Measurements from ENCODE around the gene SCTR.

Gene SCTR

DNA sequence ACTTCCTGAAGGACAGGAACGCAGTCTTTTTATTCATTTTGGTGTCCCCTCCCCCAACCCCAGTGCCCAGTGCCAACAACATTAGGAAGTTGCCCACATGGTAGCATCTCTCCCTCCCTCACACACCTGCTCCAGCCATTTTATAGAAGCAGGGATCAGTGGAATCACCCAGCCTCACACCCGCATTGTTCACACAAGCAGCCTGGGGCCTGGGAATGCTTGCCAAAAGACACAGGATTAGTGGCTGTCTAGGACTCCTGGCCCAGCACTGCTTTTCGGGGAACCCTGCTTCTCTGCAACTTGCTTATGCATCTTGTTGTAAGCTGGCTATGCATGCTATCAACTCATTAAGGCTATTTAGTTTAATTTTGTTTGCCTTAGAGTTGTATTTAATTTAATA is 74.8 kb downstream of the SCTR start:
- no peak for DNase-seq (ENCODE audit: extremely low read depth in 1 of 2, low read depth in 1 of 2)

- DNase-seq (ENCODE audit: extremely low read depth in 1 of 2, low read depth in 1 of 2): no peak
These were observed 75.7 kb downstream of the SCTR start for GRCh38 chr2:119448427-119449141.

GRCh38 chr2:119446037-119446436 is 78.2 kb downstream of the SCTR start:
- no peak for DNase-seq (ENCODE audit: extremely low read depth in 1 of 2, low read depth in 1 of 2)

DNA sequence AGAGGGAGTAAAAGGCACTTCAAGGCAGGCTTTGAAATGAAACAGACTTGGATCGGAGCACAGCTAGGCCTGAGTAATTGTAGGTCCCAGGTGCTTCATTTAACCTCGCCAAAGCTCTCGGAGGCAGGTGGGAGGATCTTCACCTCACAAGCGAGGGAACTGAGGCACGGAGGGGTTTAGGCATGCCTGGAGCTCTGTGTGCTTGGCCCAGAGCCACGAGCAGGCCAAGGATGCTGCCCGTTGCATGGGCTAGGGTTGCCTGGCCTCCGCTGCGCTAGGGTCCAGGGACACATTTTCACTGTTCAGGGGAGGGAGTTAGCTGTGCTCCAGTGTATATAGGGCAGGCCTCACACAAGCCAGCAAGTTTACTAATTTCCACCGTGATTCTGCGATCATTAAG is 81.4 kb downstream of the SCTR start:
- no peak for DNase-seq (ENCODE audit: extremely low read depth in 1 of 2, low read depth in 1 of 2)

- no peak for DNase-seq (ENCODE audit: extremely low read depth in 1 of 2, low read depth in 1 of 2)
These were observed 82.1 kb downstream of the SCTR start for GRCh38 chr2:119442226-119442619.

DNA sequence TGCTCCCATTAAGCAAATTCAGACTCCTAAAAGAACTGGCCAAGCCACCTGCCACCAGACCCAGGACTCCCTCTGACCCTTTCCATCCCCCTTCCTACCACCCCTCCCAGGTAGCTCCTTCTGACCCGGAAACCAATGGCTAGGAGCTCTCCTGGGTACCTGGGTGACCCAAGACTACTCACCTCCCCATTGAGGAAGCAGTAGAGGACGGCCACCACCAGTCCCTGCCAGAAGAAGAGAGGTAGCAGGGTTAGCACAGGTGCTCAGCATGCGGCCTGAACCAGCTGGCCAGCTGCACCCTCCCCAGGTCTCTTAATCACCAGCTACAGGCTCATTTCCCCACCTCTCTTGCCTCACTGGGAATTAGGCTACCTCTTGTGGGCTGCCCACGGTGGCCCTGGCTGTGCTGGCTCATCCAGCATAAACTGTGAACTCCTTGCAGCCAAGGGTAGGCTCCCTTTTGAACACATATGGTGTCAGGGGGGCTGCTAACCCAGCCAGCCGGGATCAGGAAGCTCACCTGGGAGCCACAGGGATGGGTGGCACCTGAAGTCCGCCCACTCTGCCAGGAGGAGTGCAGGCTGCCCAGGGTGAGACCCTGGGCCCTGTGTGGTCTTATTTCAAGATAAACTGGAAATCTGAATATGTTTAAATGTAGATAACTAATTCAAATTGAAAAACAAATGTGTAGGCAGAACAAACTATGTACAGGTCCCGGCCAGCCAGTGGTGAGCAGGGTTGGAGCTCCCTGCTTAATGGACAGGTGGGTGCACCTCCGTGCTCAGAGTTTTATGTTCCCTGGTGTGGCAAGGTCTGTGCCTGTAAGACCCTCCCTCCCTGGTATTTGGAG is 82.7 kb downstream of the SCTR start:
- no peak for DNase-seq (ENCODE audit: extremely low read depth in 1 of 2, low read depth in 1 of 2)

DNA sequence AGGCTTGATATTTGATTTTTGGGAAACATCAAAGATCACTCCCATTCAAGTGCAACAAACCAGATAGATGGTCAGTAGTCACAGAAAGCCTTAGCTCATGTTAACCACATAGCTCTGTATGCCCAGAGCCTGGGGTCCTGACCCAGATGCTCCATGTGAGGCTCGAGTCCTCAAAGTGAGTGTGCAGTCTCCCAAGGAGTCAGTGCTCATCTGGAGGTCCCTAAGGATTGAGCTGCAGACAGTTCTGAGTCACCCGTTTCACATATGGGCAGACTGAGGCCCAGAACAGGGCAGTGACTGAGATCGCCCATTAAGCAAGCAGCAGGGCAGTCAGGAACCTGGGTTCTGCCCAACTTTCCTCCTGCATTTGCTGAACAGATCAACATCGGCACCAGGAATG is 83.4 kb downstream of the SCTR start:
- DNase-seq (ENCODE audit: extremely low read depth in 1 of 2, low read depth in 1 of 2): no peak

DNA sequence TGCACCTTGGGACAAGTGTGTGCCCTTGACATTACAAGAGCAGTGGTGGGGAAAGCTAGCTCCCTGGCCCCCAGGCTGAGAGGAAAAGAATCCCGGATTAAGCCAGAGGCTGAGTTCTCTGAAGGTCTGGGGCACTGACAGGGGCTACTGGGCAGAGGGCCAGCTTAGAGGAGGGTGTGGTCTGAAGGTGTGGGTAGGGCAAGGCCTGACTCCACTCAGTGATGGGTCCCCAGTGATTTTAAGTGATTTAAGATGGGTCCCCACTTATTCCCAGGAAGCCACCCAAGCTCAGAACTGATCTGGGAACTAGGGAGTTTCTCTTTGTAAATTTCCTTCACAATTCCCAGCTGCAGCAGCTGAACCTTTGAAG is 83.8 kb downstream of the SCTR start:
- no peak for DNase-seq (ENCODE audit: extremely low read depth in 1 of 2, low read depth in 1 of 2)

GRCh38 chr2:119439574-119440500 is 84.4 kb downstream of the SCTR start:
- DNase-seq (ENCODE audit: extremely low read depth in 1 of 2, low read depth in 1 of 2): no peak

DNA sequence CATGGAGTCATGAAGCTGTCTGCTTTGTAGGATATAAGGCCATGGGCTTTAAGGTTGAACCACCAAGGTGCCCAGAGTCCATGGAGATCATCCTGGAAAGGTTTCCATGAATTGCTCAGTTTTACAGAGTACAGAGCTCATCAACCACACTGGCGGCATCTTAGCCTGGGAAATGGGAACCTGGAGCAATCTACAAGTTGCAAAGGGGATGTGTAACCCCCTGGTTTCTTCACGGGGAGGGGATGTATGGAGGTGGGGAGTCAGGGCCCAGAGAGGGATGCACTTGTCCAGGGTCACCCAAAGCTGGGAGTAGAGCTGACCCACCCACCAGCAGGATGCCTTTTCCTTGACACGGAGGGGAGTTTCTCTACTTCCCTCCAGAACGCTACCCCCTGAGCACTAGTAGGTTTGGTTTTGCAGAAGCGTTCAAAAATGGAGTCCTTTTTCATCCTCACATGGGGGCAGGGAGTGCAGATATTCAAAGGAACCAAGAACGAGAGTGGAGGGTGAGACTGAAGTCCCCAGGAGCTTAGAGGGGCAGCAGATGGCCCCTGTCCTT is 85.5 kb downstream of the SCTR start:
- DNase-seq (ENCODE audit: extremely low read depth in 1 of 2, low read depth in 1 of 2): no peak

DNA sequence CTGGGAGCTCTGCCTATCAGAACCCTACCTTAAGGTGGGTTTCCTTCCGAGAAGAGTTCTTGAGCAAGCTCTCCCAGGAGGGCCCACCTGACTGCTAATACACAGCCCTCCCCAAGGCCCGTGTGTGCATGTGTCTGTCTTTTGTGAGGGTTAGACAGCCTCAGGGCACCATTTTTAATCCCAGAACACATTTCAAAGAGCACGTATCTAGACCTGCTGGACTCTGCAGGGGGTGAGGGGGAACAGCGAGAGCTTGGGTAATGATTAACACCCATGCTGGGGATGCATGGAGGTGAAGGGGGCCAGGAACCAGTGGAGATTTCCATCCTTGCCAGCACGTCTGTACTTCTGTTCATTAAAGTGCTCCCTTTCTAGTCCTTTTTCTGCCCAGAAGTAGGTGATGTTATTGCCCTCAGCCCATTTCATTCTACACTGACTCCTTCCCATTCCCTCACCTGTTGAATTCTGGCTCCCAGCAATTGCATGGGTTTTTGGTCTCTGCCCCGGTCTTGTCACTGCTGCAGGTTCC is 86.1 kb downstream of the SCTR start:
- no peak for DNase-seq (ENCODE audit: extremely low read depth in 1 of 2, low read depth in 1 of 2)

DNA sequence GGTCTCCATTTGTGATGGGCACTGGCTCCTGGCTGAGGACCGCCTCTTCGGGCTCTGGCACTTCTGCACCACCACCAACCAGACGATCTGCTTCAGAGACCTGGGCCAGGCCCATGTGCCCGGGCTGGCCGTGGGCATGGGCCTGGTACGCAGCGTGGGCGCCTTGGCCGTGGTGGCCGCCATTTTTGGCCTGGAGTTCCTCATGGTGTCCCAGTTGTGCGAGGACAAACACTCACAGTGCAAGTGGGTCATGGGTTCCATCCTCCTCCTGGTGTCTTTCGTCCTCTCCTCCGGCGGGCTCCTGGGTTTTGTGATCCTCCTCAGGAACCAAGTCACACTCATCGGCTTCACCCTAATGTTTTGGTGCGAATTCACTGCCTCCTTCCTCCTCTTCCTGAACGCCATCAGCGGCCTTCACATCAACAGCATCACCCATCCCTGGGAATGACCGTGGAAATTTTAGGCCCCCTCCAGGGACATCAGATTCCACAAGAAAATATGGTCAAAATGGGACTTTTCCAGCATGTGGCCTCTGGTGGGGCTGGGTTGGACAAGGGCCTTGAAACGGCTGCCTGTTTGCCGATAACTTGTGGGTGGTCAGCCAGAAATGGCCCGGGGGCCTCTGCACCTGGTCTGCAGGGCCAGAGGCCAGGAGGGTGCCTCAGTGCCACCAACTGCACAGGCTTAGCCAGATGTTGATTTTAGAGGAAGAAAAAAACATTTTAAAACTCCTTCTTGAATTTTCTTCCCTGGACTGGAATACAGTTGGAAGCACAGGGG is 87.1 kb downstream of the SCTR start:
- DNase-seq (ENCODE audit: extremely low read depth in 1 of 2, low read depth in 1 of 2): no peak

GRCh38 chr2:119435953-119436297 is 88.4 kb downstream of the SCTR start:
- no peak for DNase-seq (ENCODE audit: extremely low read depth in 1 of 2, low read depth in 1 of 2)

DNA sequence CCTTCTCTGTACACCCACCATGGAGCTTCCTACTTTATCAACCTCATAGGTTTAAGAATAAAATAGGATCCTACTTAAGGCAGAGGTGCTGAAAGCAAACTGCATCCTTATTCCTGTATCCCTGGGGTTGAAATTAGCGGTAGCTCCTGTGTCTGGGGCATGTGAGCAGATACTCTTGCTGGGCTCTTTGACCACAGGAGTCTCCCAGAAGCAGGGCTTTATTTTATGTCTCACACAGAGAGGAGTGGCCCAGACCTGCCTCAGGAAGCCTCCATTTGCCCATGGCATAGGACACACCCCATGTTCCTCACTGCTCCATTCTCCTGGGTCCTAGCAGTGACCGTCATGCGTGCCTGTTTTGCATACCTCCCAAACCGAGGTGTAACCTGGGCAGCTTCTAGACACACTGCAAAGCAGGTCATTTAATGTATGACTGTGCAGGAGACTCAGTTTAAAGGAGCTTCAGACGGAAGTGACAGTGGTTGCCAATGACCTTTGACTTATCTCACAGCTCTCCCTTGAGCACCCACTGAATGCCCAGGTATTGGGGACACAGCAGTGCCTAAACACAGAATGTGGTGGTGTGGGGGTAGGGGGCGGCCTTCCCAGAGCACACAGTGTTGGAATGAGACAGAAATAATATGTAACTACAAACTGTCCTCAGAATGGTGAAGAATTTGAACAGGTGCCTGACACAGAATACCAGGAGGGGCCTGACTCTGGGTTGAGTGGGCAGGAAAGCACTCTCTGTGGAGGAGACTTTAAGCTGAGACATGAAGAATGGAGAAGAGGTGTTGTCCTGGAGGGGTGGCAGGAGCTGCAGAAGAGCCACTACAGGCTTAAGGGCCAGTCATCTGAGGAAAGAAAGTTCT is 89.0 kb downstream of the SCTR start:
- no peak for DNase-seq (ENCODE audit: extremely low read depth in 1 of 2, low read depth in 1 of 2)

GRCh38 chr2:119434664-119435063 is 89.6 kb downstream of the SCTR start:
- DNase-seq (ENCODE audit: extremely low read depth in 1 of 2, low read depth in 1 of 2): no peak

DNA sequence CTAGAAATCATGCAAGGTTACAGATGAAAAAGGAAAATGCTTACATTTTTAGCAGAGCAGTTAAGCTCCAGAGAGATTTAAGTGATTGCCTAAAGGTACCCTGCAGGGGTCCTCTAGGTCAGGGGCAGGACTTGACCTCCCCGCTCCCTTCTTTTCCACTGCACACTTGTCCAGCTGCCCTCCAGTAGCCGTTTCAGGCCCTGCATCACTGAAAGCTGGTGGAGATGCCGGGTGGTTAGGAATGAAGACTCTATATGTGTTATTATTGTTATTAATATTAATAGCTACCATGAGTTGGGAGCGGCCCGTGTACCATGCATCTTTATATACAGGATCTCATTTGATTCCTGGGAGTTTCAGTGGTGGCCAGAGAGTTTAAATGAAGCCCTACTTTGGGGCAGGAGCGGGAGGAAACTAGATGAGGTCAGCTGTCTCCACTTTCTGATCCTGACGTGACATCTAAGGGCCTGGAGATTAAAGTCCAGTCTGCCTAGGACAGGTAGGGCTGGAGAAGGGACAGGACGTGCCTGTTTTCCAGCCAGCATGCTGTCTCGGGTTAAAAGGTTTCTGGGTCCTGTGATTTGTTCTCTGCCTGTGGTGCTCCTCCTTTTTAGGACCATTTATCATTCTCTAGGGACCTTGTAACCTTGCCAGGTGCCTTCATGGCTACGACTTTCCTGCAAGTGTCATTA is 90.5 kb downstream of the SCTR start:
- no peak for DNase-seq (ENCODE audit: extremely low read depth in 1 of 2, low read depth in 1 of 2)

GRCh38 chr2:119432851-119433522 is 91.3 kb downstream of the SCTR start:
- no peak for DNase-seq (ENCODE audit: extremely low read depth in 1 of 2, low read depth in 1 of 2)

Data from stimulated activated CD8-positive, alpha-beta memory T cell treated with anti-CD3 and anti-CD28 coated beads, Interleukin-7, amount 100 ng/mL, for 48 hours (primary cell).